Measurements from ENCODE around the gene SLC47A1. TPM values are rescaled to one million over a fixed set of nuclear protein-coding genes. Genes with fewer than 3 reads are reported as not detected.

SLC47A1 gene
- total RNA-seq, 1 donor from 2014 or later: 0.64 TPM

DNA sequence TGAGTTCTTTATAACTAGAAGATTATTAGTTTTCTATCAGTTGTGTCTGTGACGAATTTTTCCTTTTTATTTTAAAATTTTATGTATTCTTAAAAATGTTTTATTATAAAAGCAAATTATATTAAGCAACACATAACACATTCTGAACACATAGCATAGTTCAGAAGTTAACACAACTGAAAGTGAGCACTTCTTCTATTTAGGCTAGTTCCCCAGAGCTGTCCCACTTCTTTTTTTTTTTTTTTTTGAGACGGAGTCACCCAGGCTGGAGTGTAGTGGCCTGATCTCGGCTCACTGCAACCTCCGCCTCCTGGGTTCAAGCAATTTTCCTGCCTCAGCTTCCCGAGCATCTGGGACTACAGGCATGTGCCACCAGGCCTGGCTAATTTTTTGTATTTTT is 77.2 kb downstream of the SLC47A1 start:
- intact Hi-C loops (cut with DNase I): no loop called here

DNA sequence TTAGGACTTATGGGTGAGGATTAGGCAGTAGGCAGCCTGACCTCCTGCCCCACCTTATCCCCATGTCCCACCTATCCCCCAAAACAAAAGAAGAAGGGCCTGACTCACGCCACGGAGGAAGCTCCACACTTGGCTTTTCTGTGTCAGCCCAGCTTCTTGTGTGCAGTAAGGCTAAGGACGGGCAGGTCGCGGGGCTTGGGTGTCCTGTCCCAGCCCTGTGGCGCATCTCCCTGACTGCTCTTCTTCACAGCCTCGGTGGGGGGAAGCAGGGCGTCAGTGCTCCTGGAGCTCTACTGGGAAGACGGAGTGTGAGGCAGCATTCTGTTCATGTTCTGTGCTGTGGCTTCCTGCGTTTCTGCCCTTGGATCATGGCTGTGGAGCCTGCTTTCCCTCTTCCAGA is 80.3 kb downstream of the SLC47A1 start:
- Histone ChIP-seq H3K36me3 (no peaks in the 10 kb centered on the region), H3K4me1 (no peaks in the 10 kb centered on the region), H3K27ac (no peak overlapping the region), H3K27me3 (no peaks in the 10 kb centered on the region), H3K9me3 (peaks cover under 1 to 16% of the 10 kb centered on the region in 2 donors), H3K4me3 (no peak overlapping the region)
- no peak for DNase-seq (ENCODE audit: low spot score in 2 of 2)
- TF ChIP-seq, protein P1, sequence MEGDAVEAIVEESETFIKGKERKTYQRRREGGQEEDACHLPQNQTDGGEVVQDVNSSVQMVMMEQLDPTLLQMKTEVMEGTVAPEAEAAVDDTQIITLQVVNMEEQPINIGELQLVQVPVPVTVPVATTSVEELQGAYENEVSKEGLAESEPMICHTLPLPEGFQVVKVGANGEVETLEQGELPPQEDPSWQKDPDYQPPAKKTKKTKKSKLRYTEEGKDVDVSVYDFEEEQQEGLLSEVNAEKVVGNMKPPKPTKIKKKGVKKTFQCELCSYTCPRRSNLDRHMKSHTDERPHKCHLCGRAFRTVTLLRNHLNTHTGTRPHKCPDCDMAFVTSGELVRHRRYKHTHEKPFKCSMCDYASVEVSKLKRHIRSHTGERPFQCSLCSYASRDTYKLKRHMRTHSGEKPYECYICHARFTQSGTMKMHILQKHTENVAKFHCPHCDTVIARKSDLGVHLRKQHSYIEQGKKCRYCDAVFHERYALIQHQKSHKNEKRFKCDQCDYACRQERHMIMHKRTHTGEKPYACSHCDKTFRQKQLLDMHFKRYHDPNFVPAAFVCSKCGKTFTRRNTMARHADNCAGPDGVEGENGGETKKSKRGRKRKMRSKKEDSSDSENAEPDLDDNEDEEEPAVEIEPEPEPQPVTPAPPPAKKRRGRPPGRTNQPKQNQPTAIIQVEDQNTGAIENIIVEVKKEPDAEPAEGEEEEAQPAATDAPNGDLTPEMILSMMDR (IDR thresholded peaks at IDR 0.05): no peak
- intact Hi-C loops (cut with DNase I): no loop called here

More for the DNA sequence above, 77.2 kb downstream of the SLC47A1 start:
- Histone ChIP-seq H3K36me3 (no peaks in the 10 kb centered on the region), H3K4me1 (no peaks in the 10 kb centered on the region), H3K4me3 (no peak overlapping the region), H3K27me3 (no peaks in the 10 kb centered on the region), H3K9me3 (no peaks in the 10 kb centered on the region), H3K27ac (no peak overlapping the region)
- no peak for DNase-seq (ENCODE audit: low spot score in 2 of 2)
- TF ChIP-seq, protein P1 (IDR thresholded peaks at IDR 0.05): no peak

DNA sequence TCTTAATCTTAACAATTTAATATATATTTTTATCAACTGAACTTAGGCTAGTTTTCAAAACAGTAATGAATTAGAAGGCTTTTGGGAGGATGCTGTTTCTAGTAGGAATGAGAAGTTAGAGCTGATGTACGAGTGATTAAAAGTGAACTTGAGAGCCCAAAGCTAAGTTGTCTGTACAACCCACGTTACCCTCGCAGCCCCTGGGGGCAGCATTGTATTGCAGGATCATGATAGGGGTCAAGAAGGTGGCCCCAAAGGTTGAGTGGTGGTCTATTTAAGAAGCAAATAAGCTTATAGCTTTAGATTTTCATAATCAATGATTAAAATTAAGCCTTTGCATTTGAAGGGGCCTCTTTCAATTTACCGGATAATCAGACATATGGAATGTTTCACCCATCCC is 81.2 kb downstream of the SLC47A1 start:
- Histone ChIP-seq H3K4me1 (no peaks in the 10 kb centered on the region), H3K36me3 (no peaks in the 10 kb centered on the region), H3K27ac (no peak overlapping the region), H3K27me3 (no peaks in the 10 kb centered on the region), H3K4me3 (no peak overlapping the region), H3K9me3 (peaks cover 8 to 25% of the 10 kb centered on the region in 2 donors)
- intact Hi-C loops (cut with DNase I): no loop called here
- no peak for DNase-seq (ENCODE audit: low spot score in 2 of 2)
- TF ChIP-seq, protein P1 (IDR thresholded peaks at IDR 0.05): no peak

DNA sequence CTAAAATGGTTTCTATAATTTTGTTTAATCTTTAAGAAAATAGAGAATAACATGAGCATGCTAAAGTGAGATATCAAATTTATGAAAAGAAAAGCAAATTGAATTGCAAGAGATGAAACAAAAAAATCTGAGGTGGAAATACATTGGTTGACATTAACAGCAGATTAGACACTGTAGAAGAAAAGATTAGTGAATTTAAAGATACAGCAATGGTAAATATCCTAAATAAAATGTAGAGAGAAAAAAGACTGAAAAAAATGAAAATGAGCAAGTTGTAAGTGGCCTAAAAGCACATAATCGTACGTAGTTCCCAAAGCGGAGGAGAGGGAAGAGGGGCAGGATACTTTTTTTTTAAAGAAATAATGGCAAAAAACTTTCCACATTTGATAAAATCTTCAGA is 84.4 kb downstream of the SLC47A1 start:
- Histone ChIP-seq H3K27ac (no peak overlapping the region), H3K4me1 (no peaks in the 10 kb centered on the region), H3K27me3 (no peaks in the 10 kb centered on the region), H3K36me3 (no peaks in the 10 kb centered on the region), H3K4me3 (no peak overlapping the region), H3K9me3 (peaks cover 19 to 41% of the 10 kb centered on the region in 2 donors)
- intact Hi-C loops (cut with DNase I): no loop called here
- TF ChIP-seq, protein P1 (IDR thresholded peaks at IDR 0.05): no peak
- no peak for DNase-seq (ENCODE audit: low spot score in 2 of 2)

DNA sequence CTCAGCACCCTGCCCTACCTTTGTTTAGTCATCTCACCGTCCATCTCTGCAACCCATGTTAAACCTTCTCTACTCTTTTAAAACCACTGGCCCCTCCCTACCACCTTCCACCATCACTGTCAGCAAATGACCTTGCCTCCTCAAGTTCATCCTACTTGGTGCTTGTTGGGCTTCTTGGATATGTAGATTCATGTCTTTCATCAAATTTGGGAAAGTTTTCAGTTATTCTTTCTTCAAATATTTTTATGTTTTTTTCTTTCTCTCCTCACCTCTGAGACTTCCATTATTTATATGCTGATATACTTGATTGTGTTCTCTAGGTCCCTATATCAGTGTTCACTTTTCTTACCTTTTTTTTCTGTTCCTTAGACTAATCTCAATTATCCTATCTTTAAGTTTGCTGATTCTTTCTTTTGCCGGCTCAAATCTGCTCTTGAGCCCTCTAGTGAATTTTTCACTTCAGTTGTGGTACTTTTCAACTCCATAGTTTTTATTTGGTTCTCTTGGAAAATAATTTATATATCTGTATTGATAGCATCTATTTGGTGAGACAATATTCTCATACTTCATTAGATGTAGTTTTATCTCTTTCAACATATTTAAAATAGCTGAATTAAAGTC is 86.2 kb downstream of the SLC47A1 start:
- Histone ChIP-seq H3K4me1 (no peaks in the 10 kb centered on the region), H3K27me3 (no peaks in the 10 kb centered on the region), H3K4me3 (no peak overlapping the region), H3K9me3 (peaks cover 19 to 41% of the 10 kb centered on the region in 2 donors), H3K36me3 (no peaks in the 10 kb centered on the region), H3K27ac (no peak overlapping the region)
- intact Hi-C loops (cut with DNase I): no loop called here
- TF ChIP-seq, protein P1 (IDR thresholded peaks at IDR 0.05): no peak
- no peak for DNase-seq (ENCODE audit: low spot score in 2 of 2)

DNA sequence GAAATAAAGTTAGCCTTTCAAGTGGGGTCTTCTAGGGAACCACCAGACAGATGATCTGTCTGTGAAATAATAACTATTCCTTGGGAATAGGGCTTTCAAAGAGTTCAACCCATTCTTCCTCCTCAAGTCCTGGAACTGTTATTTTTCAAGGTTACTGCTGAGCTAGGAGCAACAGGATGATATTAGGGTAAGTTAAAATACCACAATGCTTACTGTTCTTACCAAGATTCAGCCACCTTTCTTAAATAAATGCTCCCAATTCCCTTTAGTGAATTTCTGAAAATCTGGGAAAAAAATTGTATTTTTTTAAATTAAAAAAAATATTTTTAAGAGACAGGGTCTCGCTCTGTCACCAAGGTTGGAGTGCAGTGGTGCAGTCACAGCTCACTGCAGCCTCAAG is 88.0 kb downstream of the SLC47A1 start:
- H3K9me3 ChIP-seq: peaks cover 19 to 41% of the 10 kb centered on the region in 2 donors
- intact Hi-C loops (cut with DNase I): no loop called here
- H3K36me3 ChIP-seq: no peaks in the 10 kb centered on the region
- H3K27ac ChIP-seq: no peak overlapping the region
- TF ChIP-seq, protein P1 (IDR thresholded peaks at IDR 0.05): no peak
- no peak overlapping the region for H3K4me3 ChIP-seq
- no peaks in the 10 kb centered on the region for H3K4me1 ChIP-seq
- no peak for DNase-seq (ENCODE audit: low spot score in 2 of 2)
- no peaks in the 10 kb centered on the region for H3K27me3 ChIP-seq

Measured in ascending aorta (tissue), 2 donors.